Endothelial cell of umbilical vein (primary cell): ENCODE results near the gene KMT2B. TPM values are rescaled to one million over a fixed set of nuclear protein-coding genes. Genes with fewer than 3 reads are reported as not detected.

Experiments
- BruUV-seq: library from RNA; stranded (reverse); fragments of 400-500 nt; replicated peaks from 2 replicates; lab custom pipeline; 2021; lab: Mats Ljungman, UMichigan
- CTCF ChIA-PET: fragments of 300-600, 350-600 bp; sonication (Branson Sonifier 250); formaldehyde crosslinking; loops from one replicate; lab custom pipeline; 2021; ENCODE audit warnings: antibody characterized with exemption, inconsistent platforms; lab: Charles Lee
- POLR2A ChIA-PET: fragments of 300-600, 350-600 bp; sonication (Branson Sonifier 250); formaldehyde crosslinking; loops from one replicate; lab custom pipeline; 2021; ENCODE audit warnings: antibody characterized with exemption, inconsistent platforms; lab: Charles Lee
- DNase-seq: peaks from one replicate; pipeline ENCODE4 v3.0.0-alpha.2; 2011; ENCODE audit warnings: low read depth, low spot score
- FAIRE-seq: peaks from 2 replicates; lab custom pipeline; 2011; peaks lifted over from hg19 to GRCh38; lab: Jason Lieb, UNC
- H2AFZ ChIP-seq: 2 replicates; pipeline ENCODE4 v1.6.0; 2012; ENCODE audit warnings: low read depth, low read length, control low read depth, inconsistent platforms
- H3K27ac ChIP-seq: 2 replicates; pipeline ENCODE4 v1.5.1; 2011; ENCODE audit warnings: low read depth, mild to moderate bottlenecking, control low read depth, low read length, moderate library complexity; ENCODE audit not compliant: insufficient read depth
- H3K27me3 ChIP-seq, 2 experiments: 2 replicates each; pipeline versions ENCODE4 v1.6.0 to v1.6.1; 2011; ENCODE audit warnings: low read length in 2 of 2, mixed read lengths in 1 of 2; ENCODE audit not compliant: control insufficient read depth in 2 of 2, insufficient read depth in 2 of 2
- H3K36me3 ChIP-seq, 2 experiments: 2 replicates in 1 of 2; 3 replicates in 1 of 2; pipeline ENCODE4 v1.5.1; 2011; ENCODE audit warnings: low read length in 2 of 2, mild to moderate bottlenecking in 1 of 2, moderate library complexity in 1 of 2; ENCODE audit not compliant: control insufficient read depth in 2 of 2, insufficient read depth in 2 of 2; ENCODE audit errors: extremely low read depth in 1 of 2
- H3K4me1 ChIP-seq: 3 replicates; pipeline ENCODE4 v1.5.1; 2011; ENCODE audit warnings: mild to moderate bottlenecking, low read length; ENCODE audit not compliant: control insufficient read depth, insufficient read depth; ENCODE audit errors: extremely low read depth
- H3K4me2 ChIP-seq: 2 replicates; pipeline ENCODE4 v1.6.1; 2011; ENCODE audit warnings: low read length, control low read depth, mixed read lengths; ENCODE audit not compliant: insufficient read depth
- H3K4me3 ChIP-seq, 3 experiments: fragments of 200-600 bp in 1 of 3; sonication (generic), shearing (Covaris generic) in 1 of 3; replicated peaks in 1 of 3; 2 replicates each; pipeline ENCODE4 v1.5.1; 2011 to 2016; ENCODE audit warnings: control low read depth in 3 of 3, low read length in 3 of 3, mild to moderate bottlenecking in 2 of 3, inconsistent platforms in 1 of 3, low read depth in 1 of 3, moderate library complexity in 1 of 3; ENCODE audit not compliant: insufficient read depth in 1 of 3
- H3K79me2 ChIP-seq: 2 replicates; pipeline ENCODE4 v1.6.0; 2012; ENCODE audit warnings: low read length, inconsistent platforms; ENCODE audit not compliant: control insufficient read depth, insufficient read depth
- H3K9ac ChIP-seq: replicated peaks from 2 replicates; pipeline ENCODE3; 2011; ENCODE audit warnings: low read length, control low read depth; ENCODE audit not compliant: insufficient read depth; ENCODE audit errors: extremely low read depth
- H3K9me1 ChIP-seq: replicated peaks from 3 replicates; pipeline ENCODE4 v1.6.0; 2011; ENCODE audit warnings: mild to moderate bottlenecking, low read length; ENCODE audit not compliant: control insufficient read depth, insufficient read depth; ENCODE audit errors: extremely low read depth
- H3K9me3 ChIP-seq: replicated peaks from 2 replicates; pipeline ENCODE4 v1.5.1; 2012; ENCODE audit warnings: low read length, inconsistent platforms; ENCODE audit not compliant: control insufficient read depth, insufficient read depth
- H4K20me1 ChIP-seq: replicated peaks from 2 replicates; pipeline ENCODE3; 2011; ENCODE audit warnings: mild to moderate bottlenecking, low read length; ENCODE audit not compliant: control insufficient read depth, insufficient read depth; ENCODE audit errors: extremely low read depth
- EZH2 ChIP-seq: IDR thresholded peaks from 2 replicates; pipeline ENCODE4 v1.6.1; 2012; ENCODE audit warnings: borderline replicate concordance, low read depth, mild to moderate bottlenecking, moderate library complexity, low read length, inconsistent platforms; ENCODE audit not compliant: severe bottlenecking
- FOS ChIP-seq: IDR thresholded peaks from 2 replicates; pipeline ENCODE4 v1.6.1; 2011; ENCODE audit warnings: mild to moderate bottlenecking, low read length, moderate library complexity, borderline replicate concordance; ENCODE audit not compliant: insufficient read depth
- GATA2 ChIP-seq: IDR thresholded peaks from 2 replicates; pipeline ENCODE4 v1.7.0; 2011; ENCODE audit warnings: low read depth, mild to moderate bottlenecking, moderate library complexity, mixed read lengths, low read length; ENCODE audit not compliant: insufficient read length, insufficient read depth
- JUN ChIP-seq: IDR thresholded peaks from 2 replicates; pipeline ENCODE4 v1.6.1; 2011; ENCODE audit warnings: borderline replicate concordance, low read depth; ENCODE audit not compliant: insufficient read length, insufficient read depth
- MYC ChIP-seq: IDR thresholded peaks from one replicate; pipeline ENCODE4 v1.6.1; 2011; ENCODE audit warnings: mild to moderate bottlenecking, low read depth, low read length
- POLR2A ChIP-seq: IDR thresholded peaks from 2 replicates; pipeline ENCODE4 v1.6.1; 2012; ENCODE audit warnings: low read depth, mild to moderate bottlenecking, control low read depth, low read length
- POLR2AphosphoS5 ChIP-seq: IDR thresholded peaks from 2 replicates; pipeline ENCODE4 v1.6.1; 2012; ENCODE audit warnings: low read depth, mild to moderate bottlenecking, control low read depth, low read length, moderate library complexity; ENCODE audit not compliant: insufficient read depth
- dilution Hi-C: fragments of 300-500 bp; cut with MboI; formaldehyde crosslinking; loops from one replicate; pipeline ENCODE4 v1.15.0; 2019; ENCODE audit warnings: low sequenced_read_pairs; ENCODE audit not compliant: extremely low pct_ligation_motif_present
- intact Hi-C: fragments of 100-400 bp; cut with micrococcal nuclease; formaldehyde crosslinking; loops from one replicate; pipeline ENCODE4 v1.10.0; 2022
- polyA plus RNA-seq, 4 experiments: library from polyadenylated mRNA; depleted of rRNA in 3 of 4; stranded (reverse) in 3 of 4; unstranded in 1 of 4; fragments of >200 nt; gene quantifications; 2 replicates each; pipeline versions ENCODE4 v1.2.1 to v1.2.3, GENCODE V29; 2011 to 2012; ENCODE audit warnings: missing spikeins in 1 of 4
- total RNA-seq: library from RNA; stranded (reverse); gene quantifications from 2 replicates; pipeline ENCODE4 v1.2.3, GENCODE V29; 2021
- TF ChIP-seq, protein P1 (sequence below): IDR thresholded peaks from 2 replicates; pipeline ENCODE4 v1.6.1; 2011; ENCODE audit not compliant: insufficient read depth, insufficient read length
- TF ChIP-seq, protein P2 (sequence below), 2 donors: IDR thresholded peaks; 1 replicate in 1 of 2; 2 replicates in 1 of 2; pipeline ENCODE4 v1.5.1; 2011; ENCODE audit warnings: low read length in 2 of 2, mild to moderate bottlenecking in 2 of 2, moderate library complexity in 2 of 2, control low read depth in 1 of 2, inconsistent platforms in 1 of 2, low read depth in 1 of 2; ENCODE audit not compliant: insufficient read depth in 1 of 2; ENCODE audit errors: extremely low read depth in 1 of 2

Gene KMT2B
- total and polyA plus RNA-seq, 2 donors (not counting 3 experiments of a cell fraction or from before 2014, with no cell fraction given): 28.4 to 37.2 TPM

DNA sequence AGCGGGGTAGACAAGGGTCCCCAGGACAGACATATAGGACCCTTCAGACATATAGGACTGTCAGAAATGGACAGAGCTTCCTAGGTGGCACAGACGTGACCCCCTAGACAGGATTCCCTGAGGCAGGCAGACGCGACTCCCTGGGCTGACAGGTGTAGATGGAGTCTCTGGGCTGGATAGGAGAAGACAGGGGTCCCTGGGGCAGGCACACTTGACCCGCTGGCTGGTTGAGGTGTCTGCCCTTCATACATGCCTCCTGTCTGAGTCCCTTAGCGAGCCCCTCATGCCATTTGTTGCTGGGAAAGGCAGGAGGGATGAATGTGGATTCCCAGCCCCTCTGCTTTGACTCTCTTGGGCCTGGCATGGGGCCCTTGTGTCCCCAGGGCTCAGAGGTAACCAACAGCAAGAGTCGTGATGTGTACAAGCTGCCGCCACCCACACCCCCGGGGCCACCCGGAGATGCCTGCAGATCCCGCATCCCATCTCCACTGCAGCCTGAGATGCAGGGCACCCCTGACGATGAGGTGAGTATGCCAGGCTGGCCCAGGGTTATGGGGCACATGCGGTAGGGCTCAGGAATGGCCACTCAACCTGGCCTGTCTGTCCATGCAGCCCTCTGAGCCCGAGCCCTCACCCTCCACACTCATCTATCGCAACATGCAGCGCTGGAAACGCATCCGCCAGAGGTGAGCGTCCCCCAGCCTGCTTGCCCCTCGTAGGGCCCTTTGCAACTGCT lies 36.0 kb downstream of the KMT2B start:
- DNase-seq (no peak), FAIRE-seq (no peak)
- Histone ChIP-seq H3K4me1 (peaks cover 23% of the 10 kb centered on the region), H3K4me3 (no peak overlapping the region), H3K9ac (no peak overlapping the region), H3K79me2 (peaks cover 13% of the 10 kb centered on the region), H3K9me3 (no peaks in the 10 kb centered on the region), H4K20me1 (no peaks in the 10 kb centered on the region), H3K9me1 (no peaks in the 10 kb centered on the region), H3K27ac (no peak overlapping the region), H3K36me3 (peaks cover 0 to 13% of the 10 kb centered on the region in 2 experiments), H3K4me2 (no peak overlapping the region), H3K27me3 (no peaks in the 10 kb centered on the region), H2AFZ (no peak overlapping the region)
- intact Hi-C loops: no loop called here
- TF ChIP-seq, protein P1, sequence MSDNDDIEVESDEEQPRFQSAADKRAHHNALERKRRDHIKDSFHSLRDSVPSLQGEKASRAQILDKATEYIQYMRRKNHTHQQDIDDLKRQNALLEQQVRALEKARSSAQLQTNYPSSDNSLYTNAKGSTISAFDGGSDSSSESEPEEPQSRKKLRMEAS: no peak
- TF ChIP-seq, protein P2, sequence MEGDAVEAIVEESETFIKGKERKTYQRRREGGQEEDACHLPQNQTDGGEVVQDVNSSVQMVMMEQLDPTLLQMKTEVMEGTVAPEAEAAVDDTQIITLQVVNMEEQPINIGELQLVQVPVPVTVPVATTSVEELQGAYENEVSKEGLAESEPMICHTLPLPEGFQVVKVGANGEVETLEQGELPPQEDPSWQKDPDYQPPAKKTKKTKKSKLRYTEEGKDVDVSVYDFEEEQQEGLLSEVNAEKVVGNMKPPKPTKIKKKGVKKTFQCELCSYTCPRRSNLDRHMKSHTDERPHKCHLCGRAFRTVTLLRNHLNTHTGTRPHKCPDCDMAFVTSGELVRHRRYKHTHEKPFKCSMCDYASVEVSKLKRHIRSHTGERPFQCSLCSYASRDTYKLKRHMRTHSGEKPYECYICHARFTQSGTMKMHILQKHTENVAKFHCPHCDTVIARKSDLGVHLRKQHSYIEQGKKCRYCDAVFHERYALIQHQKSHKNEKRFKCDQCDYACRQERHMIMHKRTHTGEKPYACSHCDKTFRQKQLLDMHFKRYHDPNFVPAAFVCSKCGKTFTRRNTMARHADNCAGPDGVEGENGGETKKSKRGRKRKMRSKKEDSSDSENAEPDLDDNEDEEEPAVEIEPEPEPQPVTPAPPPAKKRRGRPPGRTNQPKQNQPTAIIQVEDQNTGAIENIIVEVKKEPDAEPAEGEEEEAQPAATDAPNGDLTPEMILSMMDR (IDR thresholded peaks at IDR 0.05; ENCODE audit: extremely low read depth in 1 of 2, insufficient read depth in 1 of 2, low read depth in 1 of 2, low read length in 2 of 2): no peak
- TF ChIP-seq POLR2AphosphoS5 (no peak), POLR2A (no peak), JUN (no peak), MYC (no peak), FOS (no peak), EZH2 (no peak), GATA2 (no peak)
- BruUV-seq: no TSS peak
- ChIA-PET CTCF (no interaction called here), POLR2A (no interaction called here)
- dilution Hi-C loops: no loop called here
